ENCODE data around the gene EFCAB12.
"Not testable (repeated sequence)": the region's sequence is repeated elsewhere in the genome, so short reads cannot be mapped to it uniquely, and the experiment has no call there.

GRCh38 chr3:129392106-129392887, 36.1 kb downstream of the EFCAB12 start:
- not testable (repeated sequence) for TF ChIP-seq CTCF (IDR thresholded peaks at IDR 0.05); POLR2AphosphoS5 (IDR thresholded peaks at IDR 0.05; ENCODE audit: low read depth, low read length); REST (IDR thresholded peaks at IDR 0.05; ENCODE audit: insufficient read depth in 1 of 2, low read depth in 2 of 2, low read length in 1 of 2); TCF7L2 (IDR thresholded peaks at IDR 0.05; ENCODE audit: low read depth, low read length)

Data from Panc1 (cell line).